Testis (tissue), 2 donors: ENCODE data around the gene RABGAP1L.

ENCODE experiments used
- POLR2A ChIP-seq: fragments of 450-650 bp; IDR thresholded peaks from one replicate; pipeline ENCODE4 v1.6.1; 2017; ENCODE audit warnings: antibody characterized with exemption, mild to moderate bottlenecking, moderate library complexity
- TF ChIP-seq, protein P1 (sequence below), 3 experiments: fragments of 450-650 bp in 2 of 3; fragments of 200-600 bp in 1 of 3; sonication (generic) in 1 of 3; IDR thresholded peaks; one replicate each; pipeline ENCODE4 v1.5.1; 2016 to 2019; ENCODE audit warnings: antibody characterized with exemption in 3 of 3, mild to moderate bottlenecking in 2 of 3, moderate library complexity in 1 of 3

DNA sequence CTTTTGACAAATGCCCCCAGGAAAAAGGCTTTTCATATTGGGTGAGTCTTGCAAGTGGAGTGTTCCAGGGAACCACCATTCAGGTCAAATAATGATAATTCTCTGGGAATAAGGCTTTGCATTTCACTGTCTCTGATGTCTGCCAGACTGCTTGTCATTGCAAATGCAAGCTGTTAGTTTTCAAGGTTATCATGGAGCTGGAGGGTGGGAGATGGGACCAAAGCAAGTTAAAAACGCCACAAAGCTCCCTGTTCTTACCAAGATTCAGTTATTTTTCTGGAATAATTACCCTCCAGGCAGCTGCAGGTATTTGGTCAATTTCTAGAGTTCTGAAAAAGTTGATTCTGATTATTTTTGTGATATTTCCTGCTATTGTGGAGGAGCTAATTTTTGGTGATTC is 498.6 kb downstream of the RABGAP1L start:
- TF ChIP-seq, protein P1, sequence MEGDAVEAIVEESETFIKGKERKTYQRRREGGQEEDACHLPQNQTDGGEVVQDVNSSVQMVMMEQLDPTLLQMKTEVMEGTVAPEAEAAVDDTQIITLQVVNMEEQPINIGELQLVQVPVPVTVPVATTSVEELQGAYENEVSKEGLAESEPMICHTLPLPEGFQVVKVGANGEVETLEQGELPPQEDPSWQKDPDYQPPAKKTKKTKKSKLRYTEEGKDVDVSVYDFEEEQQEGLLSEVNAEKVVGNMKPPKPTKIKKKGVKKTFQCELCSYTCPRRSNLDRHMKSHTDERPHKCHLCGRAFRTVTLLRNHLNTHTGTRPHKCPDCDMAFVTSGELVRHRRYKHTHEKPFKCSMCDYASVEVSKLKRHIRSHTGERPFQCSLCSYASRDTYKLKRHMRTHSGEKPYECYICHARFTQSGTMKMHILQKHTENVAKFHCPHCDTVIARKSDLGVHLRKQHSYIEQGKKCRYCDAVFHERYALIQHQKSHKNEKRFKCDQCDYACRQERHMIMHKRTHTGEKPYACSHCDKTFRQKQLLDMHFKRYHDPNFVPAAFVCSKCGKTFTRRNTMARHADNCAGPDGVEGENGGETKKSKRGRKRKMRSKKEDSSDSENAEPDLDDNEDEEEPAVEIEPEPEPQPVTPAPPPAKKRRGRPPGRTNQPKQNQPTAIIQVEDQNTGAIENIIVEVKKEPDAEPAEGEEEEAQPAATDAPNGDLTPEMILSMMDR (IDR thresholded peaks at IDR 0.05), result no peak
- no peak for TF ChIP-seq POLR2A
